GM10248 (cell line): ENCODE data around the gene ZNF385B.

Source experiments
- CTCF ChIA-PET: fragments of 300-600 bp; sonication (Branson Sonifier 250); formaldehyde crosslinking; extraction: SDS; loops from one replicate; lab custom pipeline; 2021; ENCODE audit warnings: antibody characterized with exemption; lab: Yijun Ruan, JAX
- POLR2A ChIA-PET: fragments of 350-650 bp; sonication (Branson Sonifier 250); formaldehyde crosslinking; extraction: SDS; loops from one replicate; lab custom pipeline; 2020; ENCODE audit warnings: antibody characterized with exemption; lab: Yijun Ruan, JAX
- DNase-seq: peaks from one replicate; pipeline ENCODE4 v3.0.0; 2012; ENCODE audit errors: extremely low spot score
- CTCF ChIP-seq: IDR thresholded peaks from 2 replicates; pipeline ENCODE4 v1.5.1; 2012; ENCODE audit warnings: mild to moderate bottlenecking, low read depth; ENCODE audit errors: extremely low read depth, missing control alignments, control extremely low read depth

Gene ZNF385B

GRCh38 chr2:179859523-179859922, 1.9 kb downstream of the ZNF385B start:
- TF ChIP-seq CTCF, result no peak
- ChIA-PET POLR2A (no interaction called here), CTCF (interaction anchor here (1.8 kb wide), 1 partner anchor 31 kb away, joined by 3 read pairs; no protein-coding TSS in a partner anchor)
- no peak for DNase-seq

DNA sequence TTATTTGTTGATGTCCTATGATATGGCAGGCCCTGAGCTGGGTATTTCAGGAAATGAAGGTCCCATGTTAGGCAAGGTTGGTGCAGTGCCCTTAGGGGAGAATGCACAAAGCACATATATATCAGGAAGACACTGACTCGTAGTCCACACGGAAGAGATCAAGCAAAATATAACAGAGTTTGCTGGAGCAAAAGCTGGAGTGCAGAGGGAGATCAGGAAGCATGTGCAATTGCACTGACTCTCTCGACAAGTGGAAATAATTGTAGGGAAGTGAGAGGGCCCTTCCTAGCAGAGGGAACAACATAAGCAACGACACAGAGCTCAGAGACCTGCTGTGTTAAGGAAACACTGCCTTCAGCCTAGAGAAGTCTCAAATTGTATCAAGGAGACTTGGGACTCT, 4.2 kb downstream of the ZNF385B start:
- DNase-seq, result no peak
- CTCF ChIA-PET, result interaction anchor here (1.3 kb wide), 1 partner anchor 8 kb away, joined by 3 read pairs; no protein-coding TSS in a partner anchor
- POLR2A ChIA-PET, result no interaction called here

DNA sequence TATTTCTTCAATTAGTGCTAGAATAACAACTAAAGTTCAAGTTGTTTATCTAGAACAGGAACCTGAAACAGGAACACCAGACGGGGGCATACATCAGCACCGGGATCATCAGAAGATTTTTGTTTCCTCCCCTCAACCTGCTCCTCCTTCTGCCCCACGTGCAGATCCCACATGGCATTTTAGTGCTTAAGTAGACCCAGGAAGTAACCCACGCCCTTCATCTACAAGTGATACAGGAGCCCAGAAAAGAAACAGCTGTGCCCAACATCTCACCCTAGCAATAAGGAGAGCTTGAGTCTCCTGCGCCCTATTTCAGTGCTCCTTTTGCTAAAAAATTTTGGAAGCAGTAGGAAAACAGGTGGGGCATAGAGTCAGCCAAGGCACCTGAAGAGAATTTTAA, 5.2 kb downstream of the ZNF385B start:
- POLR2A ChIA-PET, result no interaction called here
- no peak for DNase-seq
- no peak for TF ChIP-seq CTCF
- CTCF ChIA-PET, result interaction anchor here (1.3 to 1.5 kb wide), 2 partner anchors 9 to 11 kb away, joined by 3 to 5 read pairs; no protein-coding TSS in a partner anchor

More for the DNA sequence above, 4.2 kb downstream of the ZNF385B start:
- TF ChIP-seq CTCF, result no peak

- no peak for TF ChIP-seq CTCF
- POLR2A ChIA-PET, result no interaction called here
- no peak for DNase-seq
- CTCF ChIA-PET, result interaction anchor here (1.5 kb wide), 1 partner anchor 11 kb away, joined by 5 read pairs; no protein-coding TSS in a partner anchor
Measured at GRCh38 chr2:179855673-179856072, 5.7 kb downstream of the ZNF385B start.

- no peak for TF ChIP-seq CTCF
- no peak for DNase-seq
- ChIA-PET POLR2A (no interaction called here), CTCF (interaction anchor here (1.0 to 1.5 kb wide), 3 partner anchors 12 to 42 kb away, joined by 3 to 5 read pairs (median 3); no protein-coding TSS in a partner anchor)
Measured at GRCh38 chr2:179854891-179855290, 6.5 kb downstream of the ZNF385B start.

DNA sequence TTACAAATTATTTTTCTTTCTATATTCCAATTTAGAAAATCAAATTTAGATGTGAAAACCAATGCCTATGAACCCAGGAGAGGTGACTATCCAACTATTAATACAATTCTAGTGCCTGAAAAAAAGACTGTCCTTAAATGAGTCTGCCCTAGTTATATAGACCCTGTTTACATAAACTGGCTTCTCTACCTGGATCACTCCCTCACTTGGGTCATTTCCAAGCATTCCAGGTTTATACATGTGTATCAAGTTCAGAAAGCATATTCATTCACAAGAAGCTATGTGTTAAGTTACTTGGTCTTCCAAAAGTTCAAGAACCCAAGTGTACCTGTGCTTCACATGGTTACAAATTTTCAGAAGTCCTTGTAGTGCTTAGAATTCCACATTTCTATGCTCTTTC, 8.3 kb downstream of the ZNF385B start:
- DNase-seq, result no peak
- CTCF ChIA-PET, result interaction anchor here (2.1 kb wide), 1 partner anchor 13 kb away, joined by 6 read pairs; no protein-coding TSS in a partner anchor

More for the DNA sequence above, 8.3 kb downstream of the ZNF385B start:
- POLR2A ChIA-PET, result no interaction called here
- TF ChIP-seq CTCF, result no peak
